ENCODE data around the gene COL18A1.
A peak's percentile ranks its signal among the peaks of the same experiment; 100 is the strongest.
"Not testable (repeated sequence)": the region's sequence is repeated elsewhere in the genome, so short reads cannot be mapped to it uniquely, and the experiment has no call there.

COL18A1 gene

GRCh38 chr21:45550522-45551210, 145.7 kb downstream of the COL18A1 start:
- peak; percentile 57 for DNase-seq

GRCh38 chr21:45551316-45551715, 146.4 kb downstream of the COL18A1 start:
- DNase-seq = peak; percentile 46

GRCh38 chr21:45551783-45552695, 147.1 kb downstream of the COL18A1 start:
- no peak for DNase-seq

GRCh38 chr21:45552696-45553391, 147.9 kb downstream of the COL18A1 start:
- DNase-seq = no peak

DNA sequence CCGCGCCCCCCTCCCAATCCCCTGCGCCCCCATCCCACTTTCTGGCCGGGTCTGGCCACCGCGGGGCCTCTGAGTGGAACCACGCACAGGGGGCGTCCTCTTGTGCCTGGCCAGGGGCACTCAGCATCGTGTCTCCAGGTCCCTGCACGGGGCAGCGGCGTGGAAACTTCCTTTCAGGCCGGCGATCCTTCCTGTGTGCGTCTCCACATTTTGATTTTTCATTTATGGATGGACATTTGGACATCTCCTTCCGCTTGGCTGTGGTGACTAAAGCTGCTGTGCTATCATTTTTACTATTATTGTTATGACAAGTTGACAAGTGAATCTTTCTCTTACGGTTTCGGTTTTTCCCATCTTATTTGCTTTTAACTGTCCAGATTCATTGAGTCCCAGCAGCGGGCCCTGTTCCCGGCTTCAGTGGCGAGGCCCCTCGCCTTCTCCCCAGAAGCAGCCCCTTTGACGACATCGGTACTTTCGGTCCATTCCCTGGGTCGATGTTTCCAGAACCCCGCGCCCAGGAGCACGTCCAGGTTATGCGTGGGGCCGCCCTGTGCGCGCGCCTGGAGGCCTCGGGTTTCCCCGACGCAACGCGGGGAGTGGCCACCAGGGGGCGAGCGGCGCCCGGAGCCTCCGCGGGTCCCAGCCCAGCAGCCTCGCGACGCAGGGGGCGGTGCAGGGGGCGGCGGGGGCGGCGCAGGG, 149.7 kb downstream of the COL18A1 start:
- peak; percentile 89 for DNase-seq

DNA sequence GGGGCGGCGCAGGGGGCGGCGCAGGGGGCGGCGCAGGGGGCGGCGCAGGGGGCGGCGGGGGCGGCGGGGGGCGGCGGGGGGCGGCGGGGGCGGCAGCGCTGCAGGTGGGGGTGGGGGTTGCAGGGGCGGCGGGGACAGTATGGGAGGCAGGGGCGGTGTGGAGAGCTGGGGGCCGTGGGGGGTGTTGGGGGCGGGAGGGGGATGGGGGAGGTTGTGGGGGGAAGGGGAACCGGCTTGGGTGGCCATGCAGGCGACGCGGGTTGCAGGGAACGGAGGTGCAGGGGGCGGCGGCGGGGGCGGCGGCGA, 150.2 kb downstream of the COL18A1 start:
- DNase-seq = no peak

DNA sequence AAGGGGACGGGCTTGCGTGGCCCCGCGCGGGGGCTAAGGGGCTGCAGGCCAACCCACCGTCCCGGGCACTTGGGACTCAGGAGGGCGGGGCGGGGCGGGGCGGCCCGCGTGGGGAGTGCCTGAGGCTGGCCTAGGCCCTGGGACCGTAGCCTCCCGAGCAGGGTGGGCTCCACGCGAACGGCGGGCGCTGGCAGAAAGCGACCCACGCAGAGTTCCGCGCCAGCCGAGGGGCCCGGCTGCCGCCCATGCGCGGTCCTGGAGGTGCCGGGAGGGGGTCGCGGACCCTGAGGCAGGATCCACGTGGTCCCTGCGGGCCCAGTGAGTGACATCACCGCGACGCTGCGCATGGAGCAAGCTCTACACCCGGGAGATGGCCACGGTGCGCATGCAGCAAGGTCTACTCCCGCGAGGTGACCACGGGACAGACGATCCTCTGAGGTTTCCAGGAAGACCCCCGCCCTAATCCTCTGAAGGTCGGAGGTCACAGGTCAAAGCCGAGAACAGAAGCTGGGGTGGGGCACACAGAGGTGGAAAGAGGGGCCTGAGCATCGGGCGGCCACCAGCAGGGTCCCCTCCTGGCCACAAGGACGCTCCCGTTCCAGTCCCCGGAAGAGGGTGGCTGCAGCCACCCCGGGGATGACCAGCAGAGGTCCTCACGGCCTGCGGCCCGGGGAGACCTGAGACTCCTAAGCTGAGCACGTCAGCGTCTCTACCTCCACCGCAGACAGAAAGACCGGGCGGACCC, 150.8 kb downstream of the COL18A1 start:
- peak; percentile 60 for DNase-seq

DNA sequence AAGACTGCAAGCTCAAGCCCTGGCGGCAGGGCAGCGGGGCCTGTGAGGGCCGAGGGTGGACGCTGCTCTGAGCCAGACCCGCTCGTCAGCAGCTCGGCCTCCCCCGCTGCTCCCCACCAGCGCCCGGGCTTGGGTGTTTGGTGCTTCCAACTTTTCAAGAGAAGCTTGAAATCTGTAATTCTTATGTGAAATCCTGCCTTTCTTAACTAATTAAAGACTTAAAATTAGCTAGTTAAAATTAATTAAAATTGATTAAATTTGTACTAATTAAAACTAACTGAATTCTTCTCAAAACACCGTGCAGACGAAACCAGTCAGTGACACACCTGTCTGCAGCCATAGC, 151.3 kb downstream of the COL18A1 start:
- no peak for DNase-seq

GRCh38 chr21:45556645-45557615, 152.0 kb downstream of the COL18A1 start:
- DNase-seq = no peak

DNA sequence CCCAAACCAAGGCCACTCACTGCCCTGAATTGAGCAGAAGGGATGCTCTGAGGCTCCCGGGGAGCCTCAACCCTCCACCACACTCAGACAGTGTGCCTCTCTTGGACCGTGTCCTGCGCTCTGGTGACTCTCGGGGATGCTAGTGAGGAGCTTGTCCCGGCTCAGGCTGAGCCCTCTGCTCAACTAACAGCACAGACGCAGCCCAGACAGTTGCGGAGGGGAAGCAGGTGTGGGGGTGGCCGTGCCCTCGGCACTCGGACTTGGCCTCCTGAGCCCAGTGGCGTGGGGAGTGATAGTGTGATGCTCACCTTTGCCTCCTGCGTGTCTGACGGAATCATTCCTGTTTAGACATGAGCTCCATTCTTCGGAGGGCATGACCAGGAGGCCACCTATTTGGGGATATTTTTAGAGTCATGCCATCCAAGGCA, 152.7 kb downstream of the COL18A1 start:
- DNase-seq = no peak

DNA sequence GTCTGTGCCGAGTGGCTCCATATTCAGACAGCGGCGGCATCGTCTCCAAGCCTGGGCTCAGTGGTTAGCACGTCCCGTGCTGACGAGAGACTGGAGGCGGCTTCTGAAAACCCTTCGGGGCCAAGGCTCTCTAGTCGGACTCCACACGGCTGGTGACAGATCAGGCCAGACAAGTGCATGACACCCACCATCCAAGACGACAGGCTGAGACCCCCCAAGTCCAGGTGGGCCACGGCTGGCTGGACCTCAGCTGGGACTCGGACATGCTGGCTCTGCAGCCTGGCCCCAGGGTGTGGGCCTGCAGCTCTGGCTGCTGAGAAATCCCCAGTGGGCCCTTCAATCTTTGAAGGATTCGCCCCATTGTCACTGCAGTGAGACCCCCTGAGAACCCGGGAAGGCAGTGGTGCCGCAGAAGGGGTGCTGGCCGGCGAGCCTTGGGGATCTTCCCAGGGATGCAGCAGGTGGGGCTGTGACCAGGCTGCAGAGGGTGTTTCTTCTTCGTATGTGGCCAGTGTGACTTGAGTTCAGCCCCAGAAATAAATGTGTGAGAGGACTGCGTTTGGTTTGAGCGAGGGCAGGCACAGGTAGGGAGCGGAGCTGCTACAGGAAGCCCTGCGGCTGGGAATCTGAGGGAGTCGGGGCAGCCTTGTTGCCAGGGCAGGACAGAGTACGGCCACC, 153.2 kb downstream of the COL18A1 start:
- DNase-seq = no peak

GRCh38 chr21:45559216-45560105, 154.5 kb downstream of the COL18A1 start:
- DNase-seq = no peak

- DNase-seq = no peak
These were observed 155.4 kb downstream of the COL18A1 start for GRCh38 chr21:45560106-45561021.

GRCh38 chr21:45561241-45561640, 156.3 kb downstream of the COL18A1 start:
- not testable (repeated sequence) for DNase-seq

DNA sequence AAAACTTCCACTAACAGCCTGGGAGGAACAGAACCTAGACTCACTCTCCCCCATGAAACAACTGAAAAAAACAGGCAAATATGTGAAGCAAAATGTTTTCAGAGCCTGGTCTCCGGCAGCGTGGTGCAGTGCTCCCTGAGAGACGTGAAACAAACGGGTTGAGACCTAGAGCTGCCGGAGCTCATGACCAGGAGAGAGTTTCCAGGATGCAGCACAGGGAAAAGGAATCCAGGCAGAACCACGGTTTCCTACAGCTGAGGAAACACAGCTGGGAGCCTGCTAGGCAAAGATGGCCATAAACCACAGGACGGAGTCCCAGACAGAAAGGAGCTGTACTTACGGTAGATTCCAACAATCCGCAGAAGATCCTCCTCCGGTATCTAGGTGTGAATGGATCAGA, 157.4 kb downstream of the COL18A1 start:
- no peak for DNase-seq

DNA sequence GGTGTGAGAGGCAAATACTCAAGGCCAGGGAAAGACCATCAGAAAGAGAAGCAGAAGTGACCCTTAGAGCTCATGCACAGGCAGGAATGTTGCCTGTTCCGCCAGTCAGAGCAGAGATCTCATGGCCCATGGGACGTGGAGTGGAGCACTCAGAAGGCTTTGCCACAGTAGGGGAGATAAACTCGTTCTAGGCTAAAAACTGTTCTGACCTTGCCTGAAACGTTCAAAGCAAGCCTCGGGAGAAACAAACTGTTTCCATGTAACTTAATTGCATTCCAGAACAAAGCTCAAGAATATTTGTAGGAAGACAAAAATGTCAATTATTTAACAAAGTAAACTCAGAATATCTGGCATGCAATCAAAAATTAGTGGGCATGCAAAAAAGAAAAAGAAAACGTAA, 158.0 kb downstream of the COL18A1 start:
- no peak for DNase-seq

Data from CD4-positive, alpha-beta T cell treated with Interleukin-21 for 1 hour (primary cell).